ENCODE data around the gene TBC1D22A.

TBC1D22A gene

DNA sequence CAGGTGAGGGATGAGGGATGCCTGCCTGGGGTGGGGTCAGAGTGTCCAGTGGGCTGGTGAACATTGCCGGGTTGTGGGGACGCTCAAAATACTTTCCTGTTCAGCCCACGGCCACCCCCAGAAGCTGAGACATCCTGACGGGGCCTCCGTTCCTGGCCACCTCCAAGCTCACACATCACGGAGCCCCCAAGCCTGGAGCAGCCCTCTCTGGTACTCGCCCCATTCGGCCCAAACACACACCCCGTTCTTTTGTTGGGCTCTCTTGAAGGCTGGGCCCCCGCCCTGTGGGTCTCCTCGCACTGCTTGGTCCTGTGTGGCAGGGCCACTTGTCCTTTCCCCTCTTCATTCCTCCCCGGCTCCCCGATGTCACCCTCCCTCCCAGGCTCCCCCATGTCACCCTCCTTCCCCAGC lies 442.6 kb downstream of the TBC1D22A start:
- Histone ChIP-seq H3K9me3 (ENCODE audit: control insufficient read depth, low read length) (peaks cover 8% of the 10 kb centered on the region), H3K27me3 (replicated peaks; ENCODE audit: control insufficient read depth, insufficient read depth, low read length) (peaks cover 57% of the 10 kb centered on the region), H3K36me3 (ENCODE audit: control insufficient read depth, insufficient read depth, low read length, severe bottlenecking) (no peaks in the 10 kb centered on the region), H3K4me1 (ENCODE audit: control insufficient read depth, insufficient read depth, low read length) (no peaks in the 10 kb centered on the region), H3K9ac (ENCODE audit: low read length) (no peak overlapping the region), H3K4me3 (ENCODE audit: low read length) (no peak overlapping the region)
- DNase-seq (ENCODE audit: low read depth) = no peak

GRCh38 chr22:47205554-47205953 lies 443.1 kb downstream of the TBC1D22A start:
- H3K4me1 ChIP-seq (ENCODE audit: control insufficient read depth, insufficient read depth, low read length) = no peaks in the 10 kb centered on the region
- DNase-seq (ENCODE audit: low read depth) = no peak
- no peaks in the 10 kb centered on the region for H3K36me3 ChIP-seq (ENCODE audit: control insufficient read depth, insufficient read depth, low read length, severe bottlenecking)
- H3K9ac ChIP-seq (ENCODE audit: low read length) = no peak overlapping the region
- H3K4me3 ChIP-seq (ENCODE audit: low read length) = no peak overlapping the region
- peaks cover 53% of the 10 kb centered on the region for H3K27me3 ChIP-seq (replicated peaks; ENCODE audit: control insufficient read depth, insufficient read depth, low read length)
- peaks cover 8% of the 10 kb centered on the region for H3K9me3 ChIP-seq (ENCODE audit: control insufficient read depth, low read length)

DNA sequence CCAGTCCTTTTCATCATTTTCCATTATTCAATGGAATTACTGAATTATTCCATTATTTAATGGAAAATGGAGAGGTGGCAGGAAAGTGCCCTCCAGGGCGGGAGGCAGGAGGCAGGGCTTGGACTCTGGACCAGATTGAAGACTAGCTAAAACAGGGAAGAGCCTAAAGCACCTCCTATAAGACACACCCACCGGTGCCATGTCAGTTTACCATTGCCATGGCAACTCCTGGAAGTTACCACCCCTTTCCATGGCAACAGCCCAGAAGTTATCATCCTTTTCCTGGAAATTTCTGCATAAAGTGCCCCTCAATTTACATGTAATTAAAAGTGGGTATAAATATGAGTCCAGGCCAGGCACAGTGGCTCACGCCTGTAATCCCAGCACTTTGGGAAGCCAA lies 443.7 kb downstream of the TBC1D22A start:
- Histone ChIP-seq H3K4me1 (ENCODE audit: control insufficient read depth, insufficient read depth, low read length) (no peaks in the 10 kb centered on the region), H3K27me3 (replicated peaks; ENCODE audit: control insufficient read depth, insufficient read depth, low read length) (peaks cover 47% of the 10 kb centered on the region), H3K4me3 (ENCODE audit: low read length) (no peak overlapping the region), H3K9ac (ENCODE audit: low read length) (no peak overlapping the region), H3K36me3 (ENCODE audit: control insufficient read depth, insufficient read depth, low read length, severe bottlenecking) (no peaks in the 10 kb centered on the region), H3K9me3 (ENCODE audit: control insufficient read depth, low read length) (peaks cover 8% of the 10 kb centered on the region)
- DNase-seq (ENCODE audit: low read depth) = no peak

- Histone ChIP-seq H3K9ac (ENCODE audit: low read length) (no peak overlapping the region), H3K36me3 (ENCODE audit: control insufficient read depth, insufficient read depth, low read length, severe bottlenecking) (no peaks in the 10 kb centered on the region), H3K4me3 (ENCODE audit: low read length) (no peak overlapping the region), H3K4me1 (ENCODE audit: control insufficient read depth, insufficient read depth, low read length) (no peaks in the 10 kb centered on the region), H3K9me3 (ENCODE audit: control insufficient read depth, low read length) (peaks cover 8% of the 10 kb centered on the region), H3K27me3 (replicated peaks; ENCODE audit: control insufficient read depth, insufficient read depth, low read length) (peaks cover 41% of the 10 kb centered on the region)
- DNase-seq (ENCODE audit: low read depth) = no peak
These were observed 444.3 kb downstream of the TBC1D22A start for GRCh38 chr22:47206666-47207218.

DNA sequence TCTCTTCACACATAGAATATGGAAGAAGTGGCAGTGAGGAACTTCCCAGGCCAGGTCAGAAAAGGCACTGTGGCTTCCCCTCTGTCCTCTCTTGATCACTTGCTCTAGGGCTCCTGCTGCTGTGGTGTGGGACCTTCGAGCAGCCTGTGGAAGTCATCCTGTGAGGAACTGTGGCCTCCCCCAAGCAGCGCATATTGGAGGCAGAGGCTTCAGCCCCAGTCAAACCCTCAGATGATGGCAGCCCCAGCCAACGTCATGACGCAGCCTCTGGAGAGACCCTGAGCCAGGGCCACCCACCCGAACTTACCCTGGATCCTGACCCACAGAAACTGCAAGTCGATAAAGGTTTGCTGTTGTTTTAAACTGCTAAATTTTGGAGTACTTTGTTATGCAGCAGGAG lies 444.9 kb downstream of the TBC1D22A start:
- Histone ChIP-seq H3K9me3 (ENCODE audit: control insufficient read depth, low read length) (peaks cover 8% of the 10 kb centered on the region), H3K36me3 (ENCODE audit: control insufficient read depth, insufficient read depth, low read length, severe bottlenecking) (no peaks in the 10 kb centered on the region), H3K4me1 (ENCODE audit: control insufficient read depth, insufficient read depth, low read length) (no peaks in the 10 kb centered on the region), H3K9ac (ENCODE audit: low read length) (no peak overlapping the region), H3K27me3 (replicated peaks; ENCODE audit: control insufficient read depth, insufficient read depth, low read length) (peaks cover 37% of the 10 kb centered on the region), H3K4me3 (ENCODE audit: low read length) (no peak overlapping the region)
- DNase-seq (ENCODE audit: low read depth) = no peak

GRCh38 chr22:47207846-47208554 lies 445.6 kb downstream of the TBC1D22A start:
- peaks cover 37% of the 10 kb centered on the region for H3K27me3 ChIP-seq (replicated peaks; ENCODE audit: control insufficient read depth, insufficient read depth, low read length)
- no peak overlapping the region for H3K4me3 ChIP-seq (ENCODE audit: low read length)
- peaks cover 8% of the 10 kb centered on the region for H3K9me3 ChIP-seq (ENCODE audit: control insufficient read depth, low read length)
- H3K4me1 ChIP-seq (ENCODE audit: control insufficient read depth, insufficient read depth, low read length) = no peaks in the 10 kb centered on the region
- no peak for DNase-seq (ENCODE audit: low read depth)
- H3K9ac ChIP-seq (ENCODE audit: low read length) = no peak overlapping the region
- H3K36me3 ChIP-seq (ENCODE audit: control insufficient read depth, insufficient read depth, low read length, severe bottlenecking) = no peaks in the 10 kb centered on the region

- Histone ChIP-seq H3K4me1 (ENCODE audit: control insufficient read depth, insufficient read depth, low read length) (no peaks in the 10 kb centered on the region), H3K27me3 (replicated peaks; ENCODE audit: control insufficient read depth, insufficient read depth, low read length) (peaks cover 33% of the 10 kb centered on the region), H3K9me3 (ENCODE audit: control insufficient read depth, low read length) (peaks cover 8% of the 10 kb centered on the region), H3K4me3 (ENCODE audit: low read length) (no peak overlapping the region), H3K9ac (ENCODE audit: low read length) (no peak overlapping the region), H3K36me3 (ENCODE audit: control insufficient read depth, insufficient read depth, low read length, severe bottlenecking) (no peaks in the 10 kb centered on the region)
- no peak for DNase-seq (ENCODE audit: low read depth)
These were observed 446.2 kb downstream of the TBC1D22A start for GRCh38 chr22:47208630-47209029.

GRCh38 chr22:47209040-47209514 lies 446.6 kb downstream of the TBC1D22A start:
- no peak for DNase-seq (ENCODE audit: low read depth)
- Histone ChIP-seq H3K36me3 (ENCODE audit: control insufficient read depth, insufficient read depth, low read length, severe bottlenecking) (no peaks in the 10 kb centered on the region), H3K9me3 (ENCODE audit: control insufficient read depth, low read length) (peaks cover 8% of the 10 kb centered on the region), H3K9ac (ENCODE audit: low read length) (no peak overlapping the region), H3K4me1 (ENCODE audit: control insufficient read depth, insufficient read depth, low read length) (no peaks in the 10 kb centered on the region), H3K4me3 (ENCODE audit: low read length) (no peak overlapping the region), H3K27me3 (replicated peaks; ENCODE audit: control insufficient read depth, insufficient read depth, low read length) (peaks cover 28% of the 10 kb centered on the region)

- H3K36me3 ChIP-seq (ENCODE audit: control insufficient read depth, insufficient read depth, low read length, severe bottlenecking) = no peaks in the 10 kb centered on the region
- no peaks in the 10 kb centered on the region for H3K4me1 ChIP-seq (ENCODE audit: control insufficient read depth, insufficient read depth, low read length)
- peaks cover 8% of the 10 kb centered on the region for H3K9me3 ChIP-seq (ENCODE audit: control insufficient read depth, low read length)
- no peak overlapping the region for H3K4me3 ChIP-seq (ENCODE audit: low read length)
- DNase-seq (ENCODE audit: low read depth) = no peak
- H3K9ac ChIP-seq (ENCODE audit: low read length) = no peak overlapping the region
- peaks cover 24% of the 10 kb centered on the region for H3K27me3 ChIP-seq (replicated peaks; ENCODE audit: control insufficient read depth, insufficient read depth, low read length)
These were observed 447.1 kb downstream of the TBC1D22A start for GRCh38 chr22:47209547-47210023.

GRCh38 chr22:47210112-47210657 lies 447.7 kb downstream of the TBC1D22A start:
- Histone ChIP-seq H3K9me3 (ENCODE audit: control insufficient read depth, low read length) (peaks cover 8% of the 10 kb centered on the region), H3K36me3 (ENCODE audit: control insufficient read depth, insufficient read depth, low read length, severe bottlenecking) (no peaks in the 10 kb centered on the region), H3K9ac (ENCODE audit: low read length) (no peak overlapping the region), H3K4me1 (ENCODE audit: control insufficient read depth, insufficient read depth, low read length) (no peaks in the 10 kb centered on the region), H3K27me3 (replicated peaks; ENCODE audit: control insufficient read depth, insufficient read depth, low read length) (peaks cover 26% of the 10 kb centered on the region), H3K4me3 (ENCODE audit: low read length) (no peak overlapping the region)
- DNase-seq (ENCODE audit: low read depth) = no peak

GRCh38 chr22:47210686-47211085 lies 448.2 kb downstream of the TBC1D22A start:
- Histone ChIP-seq H3K4me3 (ENCODE audit: low read length) (no peak overlapping the region), H3K9me3 (ENCODE audit: control insufficient read depth, low read length) (peaks cover 8% of the 10 kb centered on the region), H3K9ac (ENCODE audit: low read length) (no peak overlapping the region), H3K36me3 (ENCODE audit: control insufficient read depth, insufficient read depth, low read length, severe bottlenecking) (no peaks in the 10 kb centered on the region), H3K27me3 (replicated peaks; ENCODE audit: control insufficient read depth, insufficient read depth, low read length) (peaks cover 26% of the 10 kb centered on the region), H3K4me1 (ENCODE audit: control insufficient read depth, insufficient read depth, low read length) (no peaks in the 10 kb centered on the region)
- DNase-seq (ENCODE audit: low read depth) = no peak

Measured in adipocyte (in vitro differentiated cells).